Neural progenitor cell (in vitro differentiated cells): ENCODE measurements around the gene RMDN2. TPM values are rescaled to one million over a fixed set of nuclear protein-coding genes. Genes with fewer than 3 reads are reported as not detected.

Source experiments
- DNase-seq: peaks from one replicate; pipeline ENCODE4 v3.0.0-alpha.2; 2016; ENCODE audit warnings: low spot score
- H2AFZ ChIP-seq: fragments of 200-600 bp; sonication (generic); replicated peaks from 2 replicates; pipeline ENCODE4 v1.6.1; 2016; ENCODE audit warnings: antibody characterized with exemption
- H3F3A ChIP-seq: fragments of 200-600 bp; sonication (generic); 2 replicates; pipeline ENCODE4 v1.6.1; 2016; ENCODE audit warnings: antibody characterized with exemption, low read depth
- H3K27ac ChIP-seq: fragments of 200-600 bp; sonication (generic); 2 replicates; pipeline ENCODE4 v1.5.1; 2016; ENCODE audit warnings: mild to moderate bottlenecking
- H3K27me3 ChIP-seq: fragments of 200-600 bp; sonication (generic); 2 replicates; pipeline ENCODE4 v1.6.1; 2016; ENCODE audit warnings: mild to moderate bottlenecking, moderate library complexity
- H3K36me3 ChIP-seq: fragments of 200-600 bp; sonication (generic); 2 replicates; pipeline ENCODE4 v1.5.1; 2016
- H3K4me1 ChIP-seq: fragments of 200-600 bp; sonication (generic); 2 replicates; pipeline ENCODE4 v1.6.1; 2016; ENCODE audit warnings: mixed run types
- H3K4me2 ChIP-seq: fragments of 200-600 bp; sonication (generic); 2 replicates; pipeline ENCODE4 v1.6.1; 2016
- H3K4me3 ChIP-seq: fragments of 200-600 bp; sonication (generic); 2 replicates; pipeline ENCODE4 v1.5.1; 2016
- H3K79me2 ChIP-seq: fragments of 200-600 bp; sonication (generic); 2 replicates; pipeline ENCODE4 v1.6.1; 2016; ENCODE audit warnings: low read depth
- H3K9ac ChIP-seq: fragments of 200-600 bp; sonication (generic); 2 replicates; pipeline ENCODE4 v1.6.1; 2016
- H3K9me3 ChIP-seq: fragments of 200-600 bp; sonication (generic); 2 replicates; pipeline ENCODE4 v1.5.1; 2016; ENCODE audit warnings: low read depth
- H4K20me1 ChIP-seq: fragments of 200-600 bp; sonication (generic); 2 replicates; pipeline ENCODE4 v1.6.1; 2016; ENCODE audit warnings: low read depth
- H3K27ac Mint-ChIP-seq: 3 replicates; pipeline ENCODE4 v1.8.0; 2021; ENCODE audit warnings: mixed read lengths
- H3K27me3 Mint-ChIP-seq: 2 replicates; pipeline ENCODE4 v1.8.0; 2022; ENCODE audit warnings: low read depth, mild to moderate bottlenecking, inconsistent platforms, moderate library complexity, mixed read lengths; ENCODE audit not compliant: insufficient read depth
- H3K36me3 Mint-ChIP-seq: 3 replicates; pipeline ENCODE4 v1.8.0; 2021; ENCODE audit warnings: mixed read lengths
- H3K4me1 Mint-ChIP-seq: 3 replicates; pipeline ENCODE4 v1.8.0; 2021; ENCODE audit warnings: mixed read lengths
- H3K4me3 Mint-ChIP-seq: 3 replicates; pipeline ENCODE4 v1.8.0; 2021; ENCODE audit warnings: mild to moderate bottlenecking, moderate library complexity, mixed read lengths
- H3K9me3 Mint-ChIP-seq: 3 replicates; pipeline ENCODE4 v1.8.0; 2020; ENCODE audit warnings: mixed read lengths
- CTCF ChIP-seq: fragments of 200-600 bp; sonication (generic); IDR thresholded peaks from 2 replicates; pipeline ENCODE4 v1.5.1; 2017; ENCODE audit warnings: antibody characterized with exemption, mild to moderate bottlenecking
- EZH2 ChIP-seq: fragments of 200-600 bp; sonication (generic); IDR thresholded peaks from 2 replicates; pipeline ENCODE4 v1.6.1; 2017; ENCODE audit warnings: antibody characterized with exemption, mild to moderate bottlenecking, moderate library complexity
- EZH2phosphoT487 ChIP-seq: fragments of 200-600 bp; sonication (generic); IDR thresholded peaks from 2 replicates; pipeline ENCODE4 v1.6.1; 2017; ENCODE audit warnings: antibody characterized with exemption
- total RNA-seq: library from RNA; depleted of rRNA; stranded (reverse); fragments of >200 nt; gene quantifications from 2 replicates; pipeline ENCODE4 v1.2.3, GENCODE V29; 2015; ENCODE audit warnings: low replicate concordance

RMDN2 gene
- total RNA-seq, 1 donor from 2014 or later, result 10.3 TPM

DNA sequence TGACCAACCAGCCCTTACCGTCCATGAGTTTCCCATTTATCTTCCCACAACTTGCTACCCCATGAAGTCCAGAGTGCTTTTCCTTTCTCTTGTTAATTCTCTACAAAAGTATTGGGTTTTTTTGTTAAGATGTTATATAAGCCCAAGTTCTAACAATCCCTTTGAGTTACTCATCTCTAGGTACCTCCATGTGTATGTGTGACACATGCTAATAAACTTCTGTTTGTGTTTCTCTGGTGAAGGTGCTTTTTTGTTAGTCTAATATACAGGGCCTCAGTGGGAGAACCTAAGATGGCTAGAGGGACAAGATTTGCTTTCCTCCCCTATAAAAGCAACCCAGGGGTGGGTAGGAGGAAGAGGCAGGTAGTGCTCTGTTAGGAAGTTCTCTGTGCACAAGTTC, 31.8 kb upstream of the RMDN2 start:
- DNase-seq, result no peak
- Histone ChIP-seq H3K36me3 (no peaks in the 10 kb centered on the region), H3K9ac (no peak overlapping the region), H4K20me1 (no peaks in the 10 kb centered on the region), H3K4me1 (no peaks in the 10 kb centered on the region), H3F3A (no peaks in the 10 kb centered on the region), H3K4me2 (no peak overlapping the region), H3K9me3 (no peaks in the 10 kb centered on the region), H2AFZ (no peak overlapping the region), H3K27ac (no peak overlapping the region), H3K27me3 (no peaks in the 10 kb centered on the region), H3K4me3 (no peak overlapping the region), H3K79me2 (no peaks in the 10 kb centered on the region)
- Mint-ChIP-seq H3K27me3 (no peaks in the 10 kb centered on the region), H3K36me3 (no peaks in the 10 kb centered on the region), H3K9me3 (peaks cover 2% of the 10 kb centered on the region), H3K27ac (no peak overlapping the region), H3K4me3 (no peak overlapping the region), H3K4me1 (no peaks in the 10 kb centered on the region)
- TF ChIP-seq EZH2 (no peak), CTCF (no peak), EZH2phosphoT487 (no peak)

DNA sequence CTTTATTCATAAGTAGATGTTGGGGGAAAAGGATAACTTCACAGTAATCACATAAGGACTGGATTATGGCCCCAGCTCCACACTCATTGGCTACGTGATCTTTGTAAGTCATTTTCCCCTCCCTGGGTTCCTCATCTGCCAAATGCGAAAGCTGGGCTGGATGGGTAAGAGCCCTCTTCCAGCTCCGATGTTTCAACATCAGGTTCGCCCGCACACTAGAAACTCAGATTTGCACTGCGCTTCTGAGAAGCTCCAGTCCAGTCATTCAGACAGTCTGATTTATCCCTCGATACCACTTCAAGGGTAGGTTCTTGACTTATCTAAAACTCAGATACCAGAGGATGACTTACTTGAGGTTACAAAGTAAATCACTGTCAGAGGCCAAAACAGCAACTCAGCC, 31.0 kb upstream of the RMDN2 start:
- no peaks in the 10 kb centered on the region for H3K79me2 ChIP-seq
- H3K4me1 ChIP-seq, result no peaks in the 10 kb centered on the region
- no peaks in the 10 kb centered on the region for H4K20me1 ChIP-seq
- TF ChIP-seq EZH2phosphoT487, result no peak
- TF ChIP-seq CTCF, result no peak
- TF ChIP-seq EZH2, result no peak
- H3K4me1 Mint-ChIP-seq, result no peaks in the 10 kb centered on the region
- DNase-seq, result no peak
- no peak overlapping the region for H3K27ac ChIP-seq
- H3K27ac Mint-ChIP-seq, result no peak overlapping the region
- H3K36me3 Mint-ChIP-seq, result no peaks in the 10 kb centered on the region
- H3K4me2 ChIP-seq, result no peak overlapping the region
- no peaks in the 10 kb centered on the region for H3K36me3 ChIP-seq
- H3K27me3 Mint-ChIP-seq, result no peaks in the 10 kb centered on the region
- H3K9ac ChIP-seq, result no peak overlapping the region
- no peak overlapping the region for H3K4me3 ChIP-seq
- no peaks in the 10 kb centered on the region for H3K27me3 ChIP-seq
- no peaks in the 10 kb centered on the region for H3K9me3 ChIP-seq
- no peak overlapping the region for H2AFZ ChIP-seq
- peaks cover 2% of the 10 kb centered on the region for H3K9me3 Mint-ChIP-seq
- H3K4me3 Mint-ChIP-seq, result no peak overlapping the region
- no peaks in the 10 kb centered on the region for H3F3A ChIP-seq

DNA sequence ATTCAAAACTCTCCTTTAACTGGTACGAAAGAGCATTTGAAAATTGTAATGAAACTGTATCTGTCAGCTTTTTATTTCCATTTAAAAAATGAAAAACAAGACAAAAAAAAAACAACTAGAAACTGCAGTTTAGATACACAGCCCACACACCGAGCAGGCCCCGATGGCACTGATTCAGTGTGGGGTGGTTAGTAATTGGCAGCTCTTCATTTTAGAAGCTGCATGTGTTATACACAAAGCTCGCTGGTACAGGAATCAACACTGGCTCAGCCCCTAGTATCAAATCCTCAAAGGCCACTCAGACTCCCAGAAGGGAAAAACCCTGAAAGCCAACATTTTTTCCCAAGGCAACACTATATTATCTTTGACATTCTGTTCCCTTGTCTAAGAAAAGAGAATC, 30.5 kb upstream of the RMDN2 start:
- H3K27ac Mint-ChIP-seq, result no peak overlapping the region
- no peaks in the 10 kb centered on the region for H3K79me2 ChIP-seq
- H3K27ac ChIP-seq, result no peak overlapping the region
- H3K9ac ChIP-seq, result no peak overlapping the region
- H3K4me2 ChIP-seq, result no peak overlapping the region
- no peak overlapping the region for H3K4me3 ChIP-seq
- no peaks in the 10 kb centered on the region for H3K36me3 Mint-ChIP-seq
- peaks cover 2% of the 10 kb centered on the region for H3K9me3 Mint-ChIP-seq
- H3K4me1 Mint-ChIP-seq, result no peaks in the 10 kb centered on the region
- H3K27me3 ChIP-seq, result no peaks in the 10 kb centered on the region
- H3K27me3 Mint-ChIP-seq, result no peaks in the 10 kb centered on the region
- no peak for DNase-seq
- H3K4me1 ChIP-seq, result no peaks in the 10 kb centered on the region
- no peaks in the 10 kb centered on the region for H3K9me3 ChIP-seq
- H3K36me3 ChIP-seq, result no peaks in the 10 kb centered on the region
- no peak overlapping the region for H3K4me3 Mint-ChIP-seq
- TF ChIP-seq EZH2phosphoT487 (no peak), EZH2 (no peak), CTCF (no peak)
- no peaks in the 10 kb centered on the region for H4K20me1 ChIP-seq
- no peaks in the 10 kb centered on the region for H3F3A ChIP-seq
- no peak overlapping the region for H2AFZ ChIP-seq

- H2AFZ ChIP-seq, result no peak overlapping the region
- no peak overlapping the region for H3K4me2 ChIP-seq
- H3F3A ChIP-seq, result no peaks in the 10 kb centered on the region
- H3K36me3 Mint-ChIP-seq, result no peaks in the 10 kb centered on the region
- H3K27ac Mint-ChIP-seq, result no peak overlapping the region
- no peaks in the 10 kb centered on the region for H3K9me3 ChIP-seq
- H3K4me3 ChIP-seq, result no peak overlapping the region
- no peaks in the 10 kb centered on the region for H3K27me3 Mint-ChIP-seq
- no peak overlapping the region for H3K9ac ChIP-seq
- peaks cover 2% of the 10 kb centered on the region for H3K9me3 Mint-ChIP-seq
- no peaks in the 10 kb centered on the region for H3K4me1 ChIP-seq
- H3K4me1 Mint-ChIP-seq, result no peaks in the 10 kb centered on the region
- H3K4me3 Mint-ChIP-seq, result no peak overlapping the region
- H3K27me3 ChIP-seq, result no peaks in the 10 kb centered on the region
- no peak for DNase-seq
- no peaks in the 10 kb centered on the region for H3K36me3 ChIP-seq
- no peaks in the 10 kb centered on the region for H3K79me2 ChIP-seq
- no peak overlapping the region for H3K27ac ChIP-seq
- no peak for TF ChIP-seq EZH2phosphoT487
- no peak for TF ChIP-seq CTCF
- TF ChIP-seq EZH2, result no peak
- no peaks in the 10 kb centered on the region for H4K20me1 ChIP-seq
These were observed 29.9 kb upstream of the RMDN2 start for GRCh38 chr2:37895140-37895539.
